ENCODE measurements around the gene ZNF777. TPM values are rescaled to one million over a fixed set of nuclear protein-coding genes. Genes with fewer than 3 reads are reported as not detected.

ZNF777 gene
- total and polyA plus RNA-seq, 2 donors (not counting 1 experiment from before 2014, with no cell fraction given), result 4.1 to 4.9 TPM

DNA sequence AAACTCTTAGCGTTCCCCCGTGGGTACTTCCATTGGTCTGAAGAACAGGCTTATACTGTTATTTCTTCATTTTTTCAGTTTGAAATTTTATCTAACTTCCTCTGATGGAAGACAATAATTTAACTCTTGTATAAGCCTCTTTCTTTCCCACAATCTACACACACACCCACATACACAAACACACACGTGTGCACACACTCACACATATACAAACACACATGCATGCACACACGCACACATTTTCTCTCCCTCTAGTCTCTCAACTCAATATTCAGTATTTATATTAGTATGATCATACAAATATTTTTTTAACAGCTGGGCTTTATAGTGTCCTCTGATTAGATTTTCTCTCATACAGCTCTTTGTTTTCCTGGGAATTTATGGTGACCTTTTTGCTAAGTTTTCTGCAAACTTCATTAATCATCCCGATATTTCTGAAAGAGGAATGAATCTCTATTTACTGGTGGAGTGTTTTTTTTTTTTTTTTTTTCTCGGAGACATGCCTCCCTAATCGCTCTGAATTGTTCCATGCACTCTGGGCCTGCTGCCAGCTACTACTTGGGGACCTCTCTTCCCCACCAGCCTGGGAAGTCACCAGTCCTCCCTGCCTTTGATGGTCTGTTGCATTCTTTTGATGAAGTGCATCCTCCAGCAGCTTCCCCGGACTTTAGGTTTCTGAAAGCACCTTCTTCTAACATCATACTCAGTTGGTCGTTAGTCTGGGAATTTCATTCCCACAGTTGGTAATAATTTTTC is 75.5 kb downstream of the ZNF777 start:
- Histone ChIP-seq H3K4me1 (ENCODE audit: control insufficient read depth, extremely low read depth, insufficient read depth, low read length) (no peaks in the 10 kb centered on the region), H3K9me3 (ENCODE audit: control insufficient read depth, insufficient read depth, low read depth, low read length) (no peaks in the 10 kb centered on the region), H3K36me3 (ENCODE audit: control insufficient read depth, insufficient read depth, low read length) (no peaks in the 10 kb centered on the region), H3K4me2 (ENCODE audit: extremely low read depth, insufficient read depth, low read length) (no peak overlapping the region), H3K27me3 (ENCODE audit: control insufficient read depth, insufficient read depth, low read length) (no peaks in the 10 kb centered on the region), H3K27ac (ENCODE audit: insufficient read depth, low read length) (no peak overlapping the region), H3K9ac (ENCODE audit: insufficient read depth, low read length) (no peak overlapping the region), H4K20me1 (ENCODE audit: control insufficient read depth, extremely low read depth, insufficient read depth, low read length) (no peaks in the 10 kb centered on the region), H3K79me2 (ENCODE audit: control insufficient read depth, insufficient read depth, low read length) (no peaks in the 10 kb centered on the region), H3K4me3 (replicated peaks in 1 of 4; ENCODE audit: control extremely low read depth in 1 of 4, insufficient read depth in 1 of 4, low read depth in 3 of 4, low read length in 4 of 4) (no peak overlapping the region), H2AFZ (ENCODE audit: low read length) (no peak overlapping the region)
- DNase-seq (ENCODE audit: low read depth in 2 of 2), result no peak
- TF ChIP-seq EZH2 (IDR thresholded peaks at IDR 0.05; ENCODE audit: low read length, missing control alignments) (no peak), CTCF (conservative IDR thresholded peaks at IDR 0.05 in 1 of 2, IDR thresholded peaks at IDR 0.05 in 1 of 2; ENCODE audit: low read depth in 1 of 2, low read length in 2 of 2) (no peak)

Other genes with a start within 250 kb of the ZNF777 start
- 4.4 and 4.8 TPM in 2 replicates for gene ZNF212, start 221.4 kb downstream of the ZNF777 start, total RNA-seq
- gene ZNF212, start 221.4 kb downstream of the ZNF777 start, polyA plus RNA-seq, result 3.7 and 4.2 TPM in 2 replicates
- gene ZNF783, start 198.9 kb downstream of the ZNF777 start, total RNA-seq, result 8.7 and 11.4 TPM in 2 replicates
- 2.6 and 3.3 TPM in 2 replicates for gene ZNF783, start 198.9 kb downstream of the ZNF777 start, polyA plus RNA-seq
- 17.2 and 21.5 TPM in 2 replicates for gene ZNF746, start 36.7 kb upstream of the ZNF777 start, total RNA-seq
- gene ZNF746, start 36.7 kb upstream of the ZNF777 start, polyA plus RNA-seq, result 5.9 and 7.3 TPM in 2 replicates

All from fibroblast of lung (primary cell).